Activated CD4-positive, CD25-positive, alpha-beta regulatory T cell treated with anti-CD3 and anti-CD28 coated beads, Interleukin-2, amount 50 U/mL, for 72 hours (primary cell): ENCODE data around the gene CEP128.

ENCODE experiments used
- DNase-seq: peaks from one replicate; pipeline ENCODE4 v3.0.0; 2021

The CEP128 gene

DNA sequence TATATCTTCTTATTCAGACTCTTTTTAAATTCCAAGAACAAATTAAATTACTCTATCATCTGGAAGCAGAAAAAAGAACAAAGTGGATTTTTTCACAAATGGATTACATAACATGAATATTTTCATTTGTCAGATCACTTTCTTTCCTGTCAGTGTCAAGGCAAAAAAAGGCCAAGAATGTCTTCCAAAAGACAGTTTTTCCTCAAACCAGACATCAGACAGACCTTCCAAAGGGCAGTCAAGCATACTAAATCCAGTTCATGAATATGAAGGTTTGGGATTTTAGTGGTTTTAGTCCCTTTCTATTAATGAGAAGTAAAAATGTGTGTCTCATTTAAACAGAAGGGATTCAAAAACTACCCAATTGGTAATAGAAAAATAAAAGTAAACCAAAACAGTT is 336.0 kb downstream of the CEP128 start:
- no peak for DNase-seq

DNA sequence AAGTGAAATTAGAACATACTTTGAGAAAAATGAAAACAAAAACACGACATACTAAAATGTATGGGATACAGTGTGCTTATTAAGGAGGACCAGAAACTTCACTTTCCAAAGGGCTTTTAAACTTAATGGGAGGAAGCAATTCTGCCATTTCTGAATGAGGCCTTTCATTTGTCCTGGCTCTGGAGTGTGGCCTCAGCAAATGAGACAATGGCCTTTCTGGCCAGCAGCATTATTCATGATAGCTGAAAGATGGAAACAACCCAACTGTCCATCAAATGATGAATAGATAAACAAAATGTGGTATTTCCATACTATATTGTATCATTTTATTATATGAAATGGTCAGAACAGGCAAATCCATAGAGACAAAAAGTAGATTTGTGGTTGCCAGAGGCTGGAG is 338.6 kb downstream of the CEP128 start:
- DNase-seq, result no peak

DNA sequence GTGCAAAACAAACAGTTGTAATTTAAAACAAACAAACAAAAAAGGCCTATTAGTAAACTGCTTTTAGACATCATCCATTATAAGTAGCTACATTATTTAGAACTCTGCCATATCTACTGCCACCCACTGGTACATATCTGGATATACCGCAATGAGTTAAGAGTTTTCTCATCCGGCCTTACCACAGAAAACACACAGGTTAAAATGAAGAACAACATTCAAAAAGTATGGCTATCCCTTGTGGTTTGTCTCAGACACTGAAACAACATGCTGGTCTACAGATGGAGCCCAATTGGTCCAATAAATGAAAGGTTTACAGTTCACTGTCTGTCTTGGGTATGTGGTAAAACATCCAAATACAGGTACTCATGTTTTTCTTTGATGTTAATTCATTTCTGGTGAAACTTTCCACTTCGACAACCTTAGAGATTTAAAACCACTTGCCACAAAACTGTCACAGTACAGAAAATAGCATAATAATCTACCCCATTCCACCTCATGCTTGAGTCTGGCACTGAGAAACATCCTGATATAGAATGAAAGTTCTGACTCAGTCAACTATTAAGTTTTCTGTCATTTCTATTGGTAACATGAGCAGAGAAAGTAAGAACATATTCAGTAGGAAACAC is 354.3 kb downstream of the CEP128 start:
- no peak for DNase-seq

DNA sequence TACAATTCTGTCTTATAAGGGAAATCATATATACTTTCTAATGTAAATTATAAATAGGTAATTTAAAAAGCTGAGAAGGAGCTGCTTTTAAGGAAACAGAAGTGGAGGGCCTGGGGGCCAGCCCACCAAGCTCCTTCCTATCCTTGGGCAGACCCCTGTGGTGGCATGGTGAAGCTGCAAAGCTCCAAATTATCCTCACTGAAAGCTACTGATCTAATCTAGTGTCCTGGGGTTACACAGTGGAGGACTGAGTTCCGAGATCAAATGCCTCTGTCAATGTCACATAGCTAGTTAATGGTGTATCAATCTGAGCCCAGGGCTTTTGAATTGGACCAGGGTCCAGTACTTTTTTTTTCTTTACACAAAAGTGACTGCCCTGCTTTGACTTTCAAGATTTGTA is 355.4 kb downstream of the CEP128 start:
- DNase-seq, result no peak

GRCh38 chr14:80585506-80585835 is 356.1 kb downstream of the CEP128 start:
- no peak for DNase-seq

GRCh38 chr14:80584744-80585505 is 356.6 kb downstream of the CEP128 start:
- DNase-seq, result no peak

DNA sequence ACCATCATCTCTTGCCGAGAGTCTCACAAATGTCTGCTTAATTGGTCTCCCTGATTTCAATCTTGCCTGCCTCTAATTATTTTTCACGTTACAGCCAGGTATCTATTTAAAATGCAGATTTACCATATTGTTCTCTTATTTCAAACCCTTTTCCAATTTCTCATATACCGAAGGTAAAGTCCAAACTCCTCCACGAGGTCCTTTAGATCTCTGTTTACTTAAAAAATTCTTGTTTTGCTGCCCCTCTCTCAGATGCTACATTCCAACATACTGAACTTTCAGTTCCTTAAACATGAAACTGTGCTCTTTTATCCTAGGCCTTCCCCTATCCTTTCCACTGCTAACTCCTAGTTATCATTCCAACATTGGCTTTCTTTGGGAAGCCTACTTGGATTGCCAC is 363.9 kb downstream of the CEP128 start:
- DNase-seq, result no peak

DNA sequence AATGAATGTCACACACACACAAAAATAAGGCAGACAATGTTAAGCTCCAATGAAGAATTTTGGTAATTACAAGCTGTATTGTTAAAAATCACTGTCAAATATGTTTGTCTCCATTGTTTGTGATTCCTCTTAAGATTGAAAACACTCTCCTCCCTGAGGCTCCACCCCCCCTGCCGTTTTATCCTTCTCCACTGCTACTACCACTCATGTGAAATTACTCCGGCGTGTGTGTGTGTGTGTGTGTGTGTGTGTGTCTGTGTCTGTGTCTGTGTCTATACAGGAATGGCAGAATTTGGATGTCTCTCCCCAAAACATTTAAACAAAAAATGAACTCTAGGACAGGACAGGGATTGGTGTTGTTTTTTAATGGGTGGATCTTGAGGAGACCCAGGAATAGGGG is 365.1 kb downstream of the CEP128 start:
- no peak for DNase-seq

GRCh38 chr14:80575763-80576162 is 365.8 kb downstream of the CEP128 start:
- DNase-seq, result no peak

GRCh38 chr14:80572666-80573065 is 368.9 kb downstream of the CEP128 start:
- DNase-seq, result no peak

DNA sequence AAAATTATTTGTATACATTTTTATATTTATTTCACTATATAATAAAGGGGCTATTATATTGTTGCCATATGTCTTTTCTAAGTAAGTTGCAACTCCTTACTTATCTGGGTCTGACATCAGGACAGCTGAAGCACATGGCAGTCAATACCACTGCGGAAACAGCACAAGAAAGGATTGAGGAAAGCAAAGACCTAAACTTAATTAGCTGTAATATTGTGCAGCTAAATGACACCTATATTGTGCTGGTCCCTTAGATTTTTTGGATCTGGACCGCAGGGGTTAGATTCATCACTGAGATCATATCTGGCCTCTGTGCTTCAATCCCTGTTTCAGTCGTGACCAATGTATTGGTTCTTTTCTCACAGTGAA is 370.6 kb downstream of the CEP128 start:
- DNase-seq, result no peak

DNA sequence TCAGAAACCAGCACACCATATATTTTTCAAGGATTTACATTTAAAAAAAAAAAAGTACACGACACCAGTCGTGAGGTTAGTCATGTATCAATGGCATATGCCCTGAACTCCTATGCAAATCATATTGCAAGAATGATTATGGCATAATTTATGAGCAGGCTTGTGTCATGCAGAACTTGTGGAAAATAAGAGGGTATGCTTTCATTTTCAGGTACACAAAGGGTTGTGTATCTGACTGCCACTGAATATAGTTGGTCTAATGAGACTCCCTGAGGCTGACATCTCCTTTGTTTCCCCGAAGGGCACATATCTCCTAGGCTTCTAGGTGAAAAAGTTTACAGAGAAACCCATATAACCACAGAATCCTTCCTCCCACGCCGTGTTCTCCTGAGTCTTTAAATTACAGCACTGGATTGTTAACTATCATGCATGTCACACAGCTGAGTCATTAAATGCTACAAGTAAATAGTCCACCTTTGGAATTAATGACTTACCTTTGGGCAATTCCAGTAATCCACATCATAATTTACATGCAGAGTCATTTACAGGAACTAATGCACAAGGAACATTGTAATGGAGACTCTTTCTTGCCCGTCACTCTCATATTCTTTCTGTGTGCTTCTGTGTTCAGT is 373.5 kb downstream of the CEP128 start:
- DNase-seq, result no peak

DNA sequence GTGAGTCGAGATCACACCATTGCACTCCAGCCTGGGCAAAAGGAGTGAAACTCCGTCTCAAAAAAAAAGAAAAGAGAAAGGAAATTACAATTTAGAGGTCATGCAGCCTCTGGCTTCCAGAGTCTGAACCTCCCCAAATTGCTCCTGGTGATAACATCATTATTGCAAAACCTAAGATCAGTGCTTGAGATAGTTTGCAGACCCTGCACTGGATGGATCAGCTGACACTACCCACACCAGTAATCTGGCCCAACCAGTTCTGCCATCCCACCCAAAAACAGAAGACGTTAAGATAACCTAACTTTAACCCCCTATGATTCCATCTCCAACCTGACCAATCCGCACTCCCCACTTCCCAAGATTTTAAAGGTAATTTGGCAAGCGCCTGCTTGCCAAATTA is 376.5 kb downstream of the CEP128 start:
- DNase-seq, result no peak

GRCh38 chr14:80564051-80564450 is 377.5 kb downstream of the CEP128 start:
- no peak for DNase-seq

DNA sequence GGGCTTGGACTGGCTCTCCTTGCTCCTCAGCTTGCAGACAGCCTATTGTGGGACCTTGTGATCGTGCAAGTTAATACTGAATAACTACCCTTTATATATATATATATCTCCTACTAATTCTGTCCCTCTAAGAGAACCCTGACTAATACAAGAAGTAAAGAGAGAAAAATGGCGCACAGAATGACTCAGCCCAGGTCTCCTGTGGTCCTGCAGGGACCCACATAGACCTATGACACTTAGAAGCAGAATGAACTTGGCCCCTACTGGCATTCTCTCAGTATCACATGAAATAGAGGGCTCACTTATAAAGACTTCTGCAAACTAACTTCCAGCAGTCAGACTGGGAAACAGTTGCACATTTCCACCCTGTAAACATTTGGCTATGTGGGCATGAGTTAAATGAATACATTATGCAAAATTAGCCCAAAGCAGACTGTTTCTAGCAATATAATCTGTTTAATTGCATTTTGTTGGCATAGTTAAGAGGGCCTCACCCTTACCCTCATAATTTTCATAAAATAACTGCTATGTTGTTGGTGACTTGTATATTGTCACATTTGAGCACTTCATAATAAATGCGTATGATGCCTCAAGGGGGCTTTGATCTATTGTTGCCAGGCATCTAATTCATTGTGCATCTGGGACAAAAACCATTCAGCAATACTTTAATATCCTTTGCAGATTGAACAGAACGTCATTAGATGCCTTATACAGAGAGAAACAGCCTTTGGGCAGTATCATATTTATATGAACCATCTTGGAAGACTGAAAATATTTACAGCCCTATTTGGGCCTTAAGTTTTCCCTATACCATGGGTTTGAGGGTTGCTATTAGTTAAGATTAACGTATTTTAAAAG is 380.5 kb downstream of the CEP128 start:
- DNase-seq, result no peak

DNA sequence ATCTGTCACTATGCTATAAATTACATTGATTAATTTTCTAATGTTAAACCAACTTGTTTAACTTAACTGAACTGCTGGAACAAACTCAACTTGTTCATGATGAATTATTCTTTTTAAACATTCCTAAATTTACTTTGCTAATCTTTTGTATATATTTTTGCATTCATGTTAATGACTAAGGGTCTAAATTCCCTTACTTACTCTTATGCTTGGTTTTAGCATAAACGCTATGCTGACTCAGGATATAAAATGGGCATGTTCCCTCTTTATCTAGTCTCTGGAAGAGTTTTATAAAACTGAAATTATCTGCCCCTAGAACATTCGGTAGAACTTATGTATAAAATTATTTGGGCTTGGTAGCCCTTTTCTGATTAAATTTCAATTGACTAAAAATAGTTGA is 387.4 kb downstream of the CEP128 start:
- DNase-seq, result no peak

- no peak for DNase-seq
Measured at GRCh38 chr14:80549141-80549540, 392.4 kb downstream of the CEP128 start.

- no peak for DNase-seq
Measured at GRCh38 chr14:80545935-80546854, 395.3 kb downstream of the CEP128 start.

DNA sequence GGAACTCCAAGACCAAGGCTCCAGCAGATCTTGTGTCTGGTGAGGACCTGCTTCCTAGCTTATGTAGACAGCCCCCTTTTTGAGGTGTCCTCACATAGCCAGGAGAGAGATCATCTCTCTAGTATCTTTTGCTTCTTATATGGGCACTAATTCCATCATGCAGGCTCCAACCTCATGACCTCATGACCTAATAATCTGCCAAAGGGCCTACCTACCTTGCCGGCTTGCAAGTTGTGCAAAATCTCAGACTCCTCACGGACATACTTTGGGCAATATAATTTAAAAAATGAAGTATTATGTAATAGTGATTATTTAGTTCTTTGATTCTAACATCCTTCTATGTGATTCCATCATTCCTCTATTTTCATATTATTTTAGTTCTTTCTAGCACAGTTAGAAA is 397.2 kb downstream of the CEP128 start:
- no peak for DNase-seq

- no peak for DNase-seq
Measured at GRCh38 chr14:80543211-80543610, 398.3 kb downstream of the CEP128 start.

DNA sequence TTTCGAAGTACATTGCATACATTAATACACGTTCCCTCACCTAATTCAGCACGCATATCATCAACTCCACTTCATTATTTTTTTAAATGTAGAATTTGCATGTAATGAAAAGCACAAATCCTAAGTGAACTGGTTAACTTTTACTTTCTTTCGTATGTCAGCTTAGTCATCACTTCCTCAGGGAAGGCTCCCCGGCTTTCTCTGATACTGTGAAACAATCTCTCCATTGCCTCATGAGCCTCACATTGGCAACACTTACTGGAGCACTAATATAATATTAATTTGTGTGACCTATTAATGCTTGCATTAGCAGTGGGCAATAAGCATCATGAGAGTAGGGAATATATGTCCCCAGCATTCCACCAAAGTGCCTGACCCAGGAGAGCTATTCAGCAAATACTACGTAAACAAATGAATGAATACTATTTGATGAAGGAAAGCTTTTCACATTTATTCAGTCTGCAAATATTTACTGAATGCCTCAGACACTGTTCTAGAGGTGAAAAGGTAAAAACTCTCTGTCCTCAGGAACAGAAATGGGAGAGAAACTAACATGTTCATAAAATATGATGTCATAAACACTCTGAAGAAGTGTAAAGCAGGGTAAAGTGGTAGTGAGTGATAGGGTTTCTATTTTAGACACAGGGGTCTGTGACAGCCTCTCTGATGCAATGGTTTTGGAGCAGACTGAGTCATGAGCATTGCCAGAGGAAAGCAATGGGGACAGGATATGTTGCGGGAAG is 402.7 kb downstream of the CEP128 start:
- DNase-seq, result no peak

DNA sequence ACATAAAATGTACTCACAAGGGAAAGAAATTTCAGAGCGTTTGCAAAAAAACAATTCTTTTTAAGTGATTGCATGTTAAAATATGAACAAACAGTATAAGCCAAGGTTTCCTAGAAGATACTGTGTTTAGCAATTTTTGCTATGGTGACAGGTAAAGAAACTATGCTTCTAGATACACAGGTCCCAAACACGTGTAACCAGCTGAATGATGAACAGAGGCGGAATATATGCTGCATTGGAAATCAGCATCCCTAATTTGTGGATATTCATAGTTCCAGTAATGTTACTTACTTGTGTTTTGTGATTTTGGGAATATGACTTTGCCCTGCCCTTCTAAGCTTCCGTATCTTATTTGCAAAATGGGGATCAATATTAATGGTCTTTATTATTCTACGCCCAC is 403.9 kb downstream of the CEP128 start:
- DNase-seq, result no peak
